ENCODE measurements around the gene MAML1.

The MAML1 gene

DNA sequence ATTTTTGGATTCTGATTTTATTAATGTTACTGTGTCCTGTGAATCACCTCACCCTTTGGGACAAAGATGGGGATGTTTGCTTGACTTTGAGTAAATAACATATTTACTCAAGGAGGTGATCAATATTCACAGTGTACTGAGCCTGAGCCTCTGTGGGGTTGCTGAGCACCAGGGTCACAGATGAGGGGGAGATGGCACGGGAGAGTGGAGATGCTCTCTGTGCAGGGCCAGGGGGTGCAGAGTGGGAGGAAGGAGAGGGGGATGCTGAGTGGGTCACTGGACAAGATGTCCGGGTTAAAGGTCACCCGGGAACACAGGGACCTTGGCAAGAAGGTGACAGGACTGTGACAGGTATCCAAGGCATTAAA lies 92.1 kb downstream of the MAML1 start:
- DNase-seq (ENCODE audit: low read depth): no peak

- no peak for DNase-seq (ENCODE audit: low read depth)
These were observed 93.1 kb downstream of the MAML1 start for GRCh38 chr5:179825655-179826182.

Measured in fibroblast of gingiva (primary cell).